Hepatocyte (in vitro differentiated cells): ENCODE results near the gene TTC33. TPM values are rescaled to one million over a fixed set of nuclear protein-coding genes. Genes with fewer than 3 reads are reported as not detected.
A peak's percentile ranks its signal among the peaks of the same experiment; 100 is the strongest.
"Not testable (repeated sequence)": the region's sequence is repeated elsewhere in the genome, so short reads cannot be mapped to it uniquely, and the experiment has no call there.

Experiments used
- DNase-seq: peaks from one replicate; pipeline ENCODE4 v3.0.0-alpha.2; 2016; ENCODE audit warnings: low spot score
- H2AFZ ChIP-seq: fragments of 200-600 bp; sonication (generic); 2 replicates; pipeline ENCODE4 v1.6.0; 2016; ENCODE audit warnings: antibody characterized with exemption, mild to moderate bottlenecking
- H3K27ac ChIP-seq: fragments of 200-600 bp; sonication (generic); 2 replicates; pipeline ENCODE4 v1.5.1; 2016; ENCODE audit warnings: mild to moderate bottlenecking
- H3K27me3 ChIP-seq: fragments of 200-600 bp; sonication (generic); 2 replicates; pipeline ENCODE4 v1.6.1; 2016
- H3K36me3 ChIP-seq: fragments of 200-600 bp; sonication (generic); replicated peaks from 2 replicates; pipeline ENCODE4 v1.5.1; 2016; ENCODE audit warnings: low read depth; ENCODE audit not compliant: insufficient read depth
- H3K4me1 ChIP-seq: fragments of 200-600 bp; sonication (generic); 2 replicates; pipeline ENCODE4 v1.5.1; 2016; ENCODE audit warnings: mild to moderate bottlenecking, moderate library complexity; ENCODE audit not compliant: insufficient read depth
- H3K4me2 ChIP-seq: fragments of 200-600 bp; sonication (generic); 2 replicates; pipeline ENCODE4 v1.6.0; 2016
- H3K4me3 ChIP-seq: fragments of 200-600 bp; sonication (generic); 2 replicates; pipeline ENCODE4 v1.5.1; 2016; ENCODE audit warnings: mild to moderate bottlenecking
- H3K79me2 ChIP-seq: fragments of 200-600 bp; sonication (generic); 2 replicates; pipeline ENCODE4 v1.6.0; 2017; ENCODE audit warnings: mild to moderate bottlenecking
- H3K9me2 ChIP-seq: fragments of 200-600 bp; sonication (generic); replicated peaks from 2 replicates; pipeline ENCODE4 v1.6.0; 2017; ENCODE audit warnings: mild to moderate bottlenecking; ENCODE audit not compliant: insufficient read depth
- H3K9me3 ChIP-seq: fragments of 200-600 bp; sonication (generic); 2 replicates; pipeline ENCODE4 v1.5.1; 2016; ENCODE audit warnings: low read depth, mild to moderate bottlenecking
- H4K20me1 ChIP-seq: fragments of 200-600 bp; sonication (generic); 2 replicates; pipeline ENCODE4 v1.6.0; 2016; ENCODE audit warnings: mild to moderate bottlenecking; ENCODE audit not compliant: insufficient read depth, poor library complexity, severe bottlenecking
- CTCF ChIP-seq: fragments of 200-600 bp; sonication (generic); IDR thresholded peaks from 2 replicates; pipeline ENCODE4 v1.5.1; 2016; ENCODE audit warnings: antibody characterized with exemption, mild to moderate bottlenecking; ENCODE audit not compliant: poor library complexity
- EZH2 ChIP-seq: fragments of 200-600 bp; sonication (generic); IDR thresholded peaks from 2 replicates; pipeline ENCODE4 v1.6.1; 2016; ENCODE audit warnings: antibody characterized with exemption, mild to moderate bottlenecking, borderline replicate concordance
- EZH2phosphoT487 ChIP-seq: fragments of 200-600 bp; sonication (generic); IDR thresholded peaks from one replicate; pipeline ENCODE4 v1.6.1; 2018; ENCODE audit warnings: antibody characterized with exemption, mild to moderate bottlenecking, low read depth, moderate library complexity; ENCODE audit not compliant: unreplicated experiment, severe bottlenecking
- WGBS: methylation state at CpG from one replicate; pipeline ENCODE4 v1.1.6; 2016; ENCODE audit warnings: low lambda C conversion rate; ENCODE audit errors: missing lambda C conversion rate; 5-methylcytosine and 5-hydroxymethylcytosine counted together
- polyA plus RNA-seq: library from polyadenylated mRNA; unstranded; fragments of >200 nt; fragmentation: Nextera tagmentation; extraction: Ambion mirVana; gene quantifications from 2 replicates; pipeline ENCODE4 v1.2.1, GENCODE V29; 2016
- total RNA-seq: library from RNA; depleted of rRNA; stranded (reverse); fragments of >200 nt; gene quantifications from 2 replicates; pipeline ENCODE4 v1.2.3, GENCODE V29; 2014

TTC33 gene
- total and polyA plus RNA-seq, 2 experiments from 2014 or later: 5.6 to 19.3 TPM

- peak overlapping the region; percentile 97 for H3K27ac ChIP-seq
- 36% methylated on average over 3 of the region's 3 CpGs for WGBS
- H3K79me2 ChIP-seq: peaks cover 70% of the 10 kb centered on the region
- H2AFZ ChIP-seq: no peak overlapping the region
- H3K4me2 ChIP-seq: peak overlapping the region; percentile 87
- no peaks in the 10 kb centered on the region for H3K36me3 ChIP-seq
- no peaks in the 10 kb centered on the region for H3K27me3 ChIP-seq
- DNase-seq: no peak
- no peaks in the 10 kb centered on the region for H3K9me3 ChIP-seq
- H4K20me1 ChIP-seq: peaks cover 38% of the 10 kb centered on the region
- H3K9me2 ChIP-seq: no peaks in the 10 kb centered on the region
- H3K4me1 ChIP-seq: peaks cover 26% of the 10 kb centered on the region
- H3K4me3 ChIP-seq: peak overlapping the region; percentile 93
- TF ChIP-seq EZH2phosphoT487: no peak
- no peak for TF ChIP-seq CTCF
- no peak for TF ChIP-seq EZH2
These were observed 40.7 kb upstream of the TTC33 start for GRCh38 chr5:40796487-40796889.

- H3K27me3 ChIP-seq, H3K4me3 ChIP-seq, DNase-seq, H3K27ac ChIP-seq, H3K9me3 ChIP-seq, H3K4me2 ChIP-seq, H2AFZ ChIP-seq, H3K36me3 ChIP-seq, H3K9me2 ChIP-seq: not testable (repeated sequence)
- peaks cover 23% of the 10 kb centered on the region for H3K4me1 ChIP-seq
- peaks cover 48% of the 10 kb centered on the region for H4K20me1 ChIP-seq
- 94% methylated on average over 3 of the region's 3 CpGs for WGBS
- peaks cover 83% of the 10 kb centered on the region for H3K79me2 ChIP-seq
These were observed 39.1 kb upstream of the TTC33 start for GRCh38 chr5:40794877-40795276.

GRCh38 chr5:40794340-40794739, 38.6 kb upstream of the TTC33 start:
- H3K79me2 ChIP-seq: peaks cover 85% of the 10 kb centered on the region
- H4K20me1 ChIP-seq: peaks cover 48% of the 10 kb centered on the region

GRCh38 chr5:40792691-40793090, 36.9 kb upstream of the TTC33 start:
- H3K27me3 ChIP-seq, DNase-seq, H2AFZ ChIP-seq, H3K36me3 ChIP-seq, H3K9me2 ChIP-seq, H3K4me3 ChIP-seq, H3K27ac ChIP-seq, H3K4me2 ChIP-seq, H3K9me3 ChIP-seq: not testable (repeated sequence)
- Histone ChIP-seq H4K20me1 (peaks cover 50% of the 10 kb centered on the region), H3K79me2 (peaks cover 100% of the 10 kb centered on the region), H3K4me1 (peaks cover 14% of the 10 kb centered on the region)
- WGBS: 87% methylated on average over 10 of the region's 10 CpGs

More at GRCh38 chr5:40794340-40794739, 38.6 kb upstream of the TTC33 start:
- not testable (repeated sequence) for H3K27me3 ChIP-seq, H3K9me3 ChIP-seq, H2AFZ ChIP-seq, H3K27ac ChIP-seq, H3K4me3 ChIP-seq, H3K4me2 ChIP-seq, DNase-seq, H3K36me3 ChIP-seq, H3K9me2 ChIP-seq
- H3K4me1 ChIP-seq: peaks cover 18% of the 10 kb centered on the region

GRCh38 chr5:40791715-40792139, 36.0 kb upstream of the TTC33 start:
- Histone ChIP-seq H2AFZ (no peak overlapping the region), H3K4me3 (no peak overlapping the region), H3K4me2 (peak overlapping the region; percentile 67), H3K36me3 (no peaks in the 10 kb centered on the region), H3K4me1 (peaks cover 14% of the 10 kb centered on the region), H3K9me3 (no peaks in the 10 kb centered on the region), H3K27ac (peak overlapping the region; percentile 50), H3K27me3 (no peaks in the 10 kb centered on the region), H4K20me1 (peaks cover 45% of the 10 kb centered on the region), H3K9me2 (no peaks in the 10 kb centered on the region), H3K79me2 (peaks cover 100% of the 10 kb centered on the region)
- WGBS: 44% methylated on average over 3 of the region's 3 CpGs
- DNase-seq: peak; percentile 28
- TF ChIP-seq CTCF (no peak), EZH2 (no peak), EZH2phosphoT487 (no peak)
